HFF-Myc (cell line): ENCODE results near the gene PIGQ.

Experiments
- DNase-seq: peaks from one replicate; pipeline ENCODE4 v3.0.0-alpha.2; 2011; ENCODE audit warnings: low read depth; ENCODE audit errors: extremely low read depth
- H3K4me3 ChIP-seq: replicated peaks from 2 replicates; pipeline ENCODE4 v1.5.1; 2011; ENCODE audit warnings: low read depth, mild to moderate bottlenecking, control low read depth, low read length
- CTCF ChIP-seq: IDR thresholded peaks from 2 replicates; pipeline ENCODE4 v1.5.1; 2012; ENCODE audit warnings: mild to moderate bottlenecking, low read depth, low read length, control low read depth; ENCODE audit errors: missing control alignments

PIGQ gene

DNA sequence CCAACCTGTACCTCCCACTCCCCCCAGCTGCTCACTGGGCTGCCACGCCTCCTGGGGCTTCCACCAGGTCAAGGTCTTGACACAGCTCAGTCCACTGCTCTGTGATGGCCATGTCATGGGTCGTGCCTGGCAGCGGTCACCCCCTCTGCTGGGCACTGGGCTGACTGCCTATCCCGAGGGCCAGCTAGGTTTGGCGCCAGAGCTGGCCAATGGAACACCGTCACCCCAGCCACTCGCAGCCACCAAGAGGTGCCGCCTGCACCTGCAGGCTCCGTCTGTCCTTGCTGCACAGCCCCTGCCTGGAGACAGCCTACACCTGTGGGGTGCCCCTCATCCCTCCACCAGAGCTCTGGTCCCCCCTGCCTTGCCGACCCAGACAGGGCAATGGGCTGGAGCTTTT, 15.6 kb downstream of the PIGQ start:
- no peak for DNase-seq
- no peak for TF ChIP-seq CTCF
- H3K4me3 ChIP-seq = no peak overlapping the region

DNA sequence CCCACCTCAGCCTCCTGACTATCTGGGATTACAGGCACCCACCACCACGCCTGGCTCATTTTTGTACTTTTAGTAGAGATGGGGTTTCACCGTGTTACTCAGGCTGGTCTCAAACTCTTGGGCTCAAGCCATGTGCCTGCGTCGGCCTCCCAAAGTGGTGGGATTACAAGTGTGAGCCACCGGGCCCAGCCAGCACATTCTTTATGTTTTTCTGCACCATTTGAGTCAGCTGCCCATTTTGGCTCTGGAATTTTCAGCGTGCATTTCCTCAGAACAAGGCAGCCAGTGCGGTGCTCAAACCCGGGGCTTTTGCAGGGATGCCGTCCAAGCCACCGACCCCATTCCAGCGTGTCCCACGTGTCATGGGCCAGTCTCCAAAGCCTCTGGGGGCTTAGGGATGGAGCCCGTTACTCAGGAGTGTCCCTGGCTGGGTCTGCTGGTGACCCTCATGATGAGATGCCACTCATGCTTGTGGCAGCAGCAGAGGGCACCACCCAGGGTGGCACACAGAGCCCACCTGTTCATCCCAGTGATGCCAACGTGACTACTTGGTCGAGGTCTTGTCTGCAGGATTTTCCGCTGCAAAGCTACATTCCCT, 16.4 kb downstream of the PIGQ start:
- no peak overlapping the region for H3K4me3 ChIP-seq
- DNase-seq = no peak
- TF ChIP-seq CTCF = no peak

DNA sequence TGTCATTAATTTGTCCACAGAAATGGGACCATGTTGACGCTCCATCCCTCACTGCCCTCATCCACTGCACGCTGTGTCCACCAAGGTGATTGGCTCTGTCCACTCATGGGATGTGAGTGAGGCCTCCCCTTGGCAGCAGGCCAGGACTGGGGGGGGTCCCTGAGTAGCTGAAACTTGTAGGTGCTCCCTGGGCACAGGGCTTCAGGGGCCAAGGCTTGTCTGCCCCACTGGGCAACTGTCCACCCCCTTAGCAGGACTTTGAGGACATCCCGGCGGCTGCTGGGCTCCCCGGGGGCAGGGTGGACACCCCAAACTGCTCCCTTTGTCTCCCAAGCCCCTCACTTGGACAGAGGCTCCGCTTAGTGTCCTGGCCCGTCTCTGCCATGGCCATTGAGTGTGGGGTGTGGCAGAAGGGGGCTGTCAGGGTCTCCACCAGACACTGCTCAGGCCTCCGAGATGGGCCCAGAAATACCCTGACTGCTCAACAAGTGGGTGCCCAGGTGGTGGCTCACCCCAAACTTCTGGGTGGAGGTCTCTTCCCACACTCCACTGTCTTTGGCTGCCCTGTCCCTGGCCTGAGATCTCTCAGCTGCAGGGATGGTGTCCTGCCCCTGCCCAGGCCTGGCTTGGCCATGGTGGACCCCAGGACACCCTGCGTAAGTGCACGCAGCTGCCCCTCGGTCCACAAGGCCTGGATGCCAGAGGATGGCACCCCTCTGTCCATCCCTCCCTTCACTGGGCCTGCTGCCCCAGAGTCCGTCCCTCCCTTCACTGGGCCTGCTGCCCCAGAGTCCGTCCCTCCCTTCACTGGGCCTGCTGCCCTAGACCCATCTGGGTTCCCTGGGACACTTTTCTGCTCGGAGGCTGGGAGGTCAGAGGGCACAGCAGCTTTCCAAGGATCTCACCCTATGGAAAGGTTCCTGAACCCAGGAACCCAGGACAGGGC, 17.1 kb downstream of the PIGQ start:
- no peak for DNase-seq
- peak overlapping the region; percentile 79; the same call in 1 of the 2 replicates for H3K4me3 ChIP-seq
- no peak for TF ChIP-seq CTCF

DNA sequence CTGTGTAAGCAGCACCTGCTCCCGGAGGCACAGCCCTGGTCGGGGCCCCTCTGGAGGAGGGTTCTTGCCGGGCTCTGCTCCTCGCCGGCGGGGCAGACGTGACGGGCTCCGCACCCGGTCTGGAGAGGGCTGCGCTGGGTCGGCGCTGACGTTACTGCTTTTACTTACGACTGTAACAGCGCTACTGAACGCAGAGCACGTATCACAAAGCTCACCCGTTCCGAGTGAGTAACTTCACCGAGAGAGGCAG, 18.8 kb downstream of the PIGQ start:
- H3K4me3 ChIP-seq = peak overlapping the region; percentile 79
- no peak for DNase-seq
- TF ChIP-seq CTCF = no peak

DNA sequence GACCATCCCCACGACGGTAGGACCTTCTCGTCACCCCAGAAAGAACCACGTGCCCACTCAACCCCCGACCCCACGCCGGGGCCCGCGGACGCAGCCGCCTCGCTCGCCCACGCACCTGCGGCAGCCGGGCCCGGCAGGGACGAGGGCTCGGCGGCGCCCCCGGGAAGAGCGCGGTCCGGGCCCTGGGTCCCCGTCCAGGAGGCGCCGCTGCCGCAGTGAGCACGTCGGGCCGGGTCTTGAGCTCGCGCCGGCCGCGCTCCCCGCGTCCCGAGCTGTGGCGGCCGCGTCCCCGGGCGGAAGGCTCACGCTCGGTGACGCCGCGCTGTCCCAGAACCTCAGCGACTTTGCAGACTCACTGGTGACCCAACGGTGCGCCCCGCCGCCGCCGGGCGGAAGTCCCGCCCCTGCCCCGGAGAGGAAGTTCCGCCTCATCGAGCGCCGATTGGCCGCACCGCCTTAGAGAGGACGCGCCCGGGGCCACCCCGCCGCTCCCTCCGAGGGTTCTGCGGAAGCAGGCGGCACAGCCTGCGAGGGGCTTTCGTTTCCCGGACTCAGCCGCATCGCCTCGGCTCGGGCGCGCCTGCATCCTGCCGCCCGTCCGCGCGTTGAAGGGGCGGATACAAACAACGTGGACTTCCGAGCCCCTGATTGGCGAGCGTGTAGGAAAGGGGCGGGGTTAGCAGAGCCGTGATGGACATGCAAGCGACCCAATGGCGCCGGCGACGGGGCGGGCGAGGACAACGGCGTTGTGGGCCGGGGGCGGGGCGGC, 19.3 kb downstream of the PIGQ start:
- DNase-seq = peak; percentile 81
- H3K4me3 ChIP-seq = peak overlapping the region; percentile 79
- TF ChIP-seq CTCF = no peak

- TF ChIP-seq CTCF = no peak
- DNase-seq = peak; percentile 87
- peak within 1 kb of the TSS; percentile 79 for H3K4me3 ChIP-seq
Observed at GRCh38 chr16:589658-590187, 20.0 kb downstream of the PIGQ start, which contains the start of gene RAB40C. Gene RAB40C (plus strand): TSS chr16:590066. CDS start chr16:590292, 226 bp downstream.
